T-helper 2 cell (primary cell): ENCODE results near the gene TRHDE.

ENCODE experiments used
- DNase-seq, 5 experiments: peaks; one replicate each; pipeline versions ENCODE4 v3.0.0 to v3.0.0-alpha.2; 2012 to 2022
- total RNA-seq, 2 donors: gene quantifications; one replicate each; lab custom pipeline; 2026; lab: John Stamatoyannopoulos, UW

The TRHDE gene, protein sequence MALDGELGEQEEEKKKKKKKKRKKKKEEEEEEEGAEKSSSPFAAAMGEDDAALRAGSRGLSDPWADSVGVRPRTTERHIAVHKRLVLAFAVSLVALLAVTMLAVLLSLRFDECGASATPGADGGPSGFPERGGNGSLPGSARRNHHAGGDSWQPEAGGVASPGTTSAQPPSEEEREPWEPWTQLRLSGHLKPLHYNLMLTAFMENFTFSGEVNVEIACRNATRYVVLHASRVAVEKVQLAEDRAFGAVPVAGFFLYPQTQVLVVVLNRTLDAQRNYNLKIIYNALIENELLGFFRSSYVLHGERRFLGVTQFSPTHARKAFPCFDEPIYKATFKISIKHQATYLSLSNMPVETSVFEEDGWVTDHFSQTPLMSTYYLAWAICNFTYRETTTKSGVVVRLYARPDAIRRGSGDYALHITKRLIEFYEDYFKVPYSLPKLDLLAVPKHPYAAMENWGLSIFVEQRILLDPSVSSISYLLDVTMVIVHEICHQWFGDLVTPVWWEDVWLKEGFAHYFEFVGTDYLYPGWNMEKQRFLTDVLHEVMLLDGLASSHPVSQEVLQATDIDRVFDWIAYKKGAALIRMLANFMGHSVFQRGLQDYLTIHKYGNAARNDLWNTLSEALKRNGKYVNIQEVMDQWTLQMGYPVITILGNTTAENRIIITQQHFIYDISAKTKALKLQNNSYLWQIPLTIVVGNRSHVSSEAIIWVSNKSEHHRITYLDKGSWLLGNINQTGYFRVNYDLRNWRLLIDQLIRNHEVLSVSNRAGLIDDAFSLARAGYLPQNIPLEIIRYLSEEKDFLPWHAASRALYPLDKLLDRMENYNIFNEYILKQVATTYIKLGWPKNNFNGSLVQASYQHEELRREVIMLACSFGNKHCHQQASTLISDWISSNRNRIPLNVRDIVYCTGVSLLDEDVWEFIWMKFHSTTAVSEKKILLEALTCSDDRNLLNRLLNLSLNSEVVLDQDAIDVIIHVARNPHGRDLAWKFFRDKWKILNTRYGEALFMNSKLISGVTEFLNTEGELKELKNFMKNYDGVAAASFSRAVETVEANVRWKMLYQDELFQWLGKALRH
- 0 reads per million in 2 donors for total RNA-seq

DNA sequence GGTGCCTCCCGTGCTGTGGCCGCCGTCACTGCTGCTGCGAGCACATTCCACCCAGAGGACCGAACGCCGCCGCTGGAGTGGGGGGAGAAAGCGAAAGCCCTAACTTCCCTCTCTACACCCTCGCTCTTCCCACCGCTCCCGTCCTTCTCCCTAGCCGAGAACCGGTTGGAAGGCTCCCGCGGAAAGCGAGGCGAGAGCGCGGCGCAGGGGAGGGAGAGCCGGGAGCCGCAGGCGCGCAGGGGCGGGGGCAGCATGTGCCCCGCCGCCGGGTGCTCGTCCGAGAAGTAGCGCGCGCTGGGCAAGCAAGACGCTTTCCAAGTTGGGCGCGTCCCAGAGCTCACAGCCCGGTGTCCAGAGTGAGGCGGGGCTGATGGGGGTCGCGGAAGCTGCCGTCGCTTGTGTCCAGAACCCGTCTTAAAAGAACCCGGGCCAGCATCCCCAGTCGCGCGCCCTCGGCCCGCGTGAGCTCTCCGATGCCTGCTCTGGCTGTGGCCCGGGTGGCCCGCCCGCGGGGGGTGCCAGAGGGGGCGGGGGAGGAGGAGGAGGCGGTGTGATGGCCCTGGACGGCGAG is at the start of gene TRHDE:
TRHDE (plus strand) TSS at position 280 of the 571 bp plus-strand sequence; CDS start at position 554, 274 bp downstream.
- no peak for DNase-seq

DNA sequence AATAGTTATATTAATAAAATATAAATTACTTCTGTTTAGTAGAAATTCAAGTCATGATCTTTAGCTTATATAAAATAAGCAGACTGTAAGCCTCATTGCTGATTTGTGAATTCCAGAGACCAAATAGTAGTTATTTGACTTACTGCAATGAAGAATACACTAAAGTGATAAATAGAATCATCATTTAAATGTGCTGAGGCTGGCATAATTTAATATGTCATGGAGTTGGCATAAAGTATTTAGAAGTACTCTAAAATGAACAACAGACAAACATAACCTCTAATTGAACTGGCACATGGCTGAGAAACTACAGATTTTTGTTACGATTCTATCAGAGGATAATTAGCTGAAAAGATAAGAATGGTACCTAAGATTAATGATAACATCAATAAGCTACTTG is 45.7 kb upstream of the TRHDE start:
- no peak for DNase-seq

DNA sequence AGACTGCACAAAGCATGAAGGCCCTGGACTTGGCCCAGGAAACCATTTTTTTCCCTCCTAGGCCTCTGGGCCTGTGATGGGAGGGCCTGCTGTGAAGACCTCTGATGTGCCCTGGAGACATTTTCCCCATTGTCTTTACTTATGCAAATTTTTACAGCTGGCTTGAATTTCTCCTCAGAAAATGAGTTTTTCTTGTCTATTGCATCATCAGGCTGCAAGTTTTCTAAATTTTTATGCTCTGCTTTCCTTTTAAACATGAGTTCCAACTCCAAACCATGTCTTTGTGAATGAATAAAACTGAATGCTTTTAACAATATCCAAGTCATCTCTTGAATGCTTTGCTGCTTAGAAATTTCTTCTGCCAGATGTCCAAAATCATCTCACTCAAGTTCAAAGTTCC is 43.7 kb upstream of the TRHDE start:
- no peak for DNase-seq

DNA sequence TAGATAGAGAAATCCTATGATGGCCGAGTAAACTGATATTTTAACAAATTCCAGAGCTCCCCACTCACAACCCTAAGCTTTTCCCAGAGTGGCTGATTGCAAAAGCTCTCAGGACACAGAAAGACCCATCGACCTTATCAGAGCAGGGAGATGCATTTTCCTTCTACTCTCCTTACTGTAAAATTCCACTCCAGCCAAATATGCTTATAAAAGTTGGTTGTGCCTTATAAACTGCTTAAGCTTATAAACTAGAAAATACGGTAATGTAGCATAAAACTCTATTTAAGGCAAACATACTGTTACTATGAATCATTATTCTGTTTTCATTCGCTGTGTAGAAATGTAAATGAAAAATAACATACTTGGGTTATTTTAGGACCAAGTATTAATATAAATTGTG is 41.6 kb upstream of the TRHDE start:
- DNase-seq = no peak

DNA sequence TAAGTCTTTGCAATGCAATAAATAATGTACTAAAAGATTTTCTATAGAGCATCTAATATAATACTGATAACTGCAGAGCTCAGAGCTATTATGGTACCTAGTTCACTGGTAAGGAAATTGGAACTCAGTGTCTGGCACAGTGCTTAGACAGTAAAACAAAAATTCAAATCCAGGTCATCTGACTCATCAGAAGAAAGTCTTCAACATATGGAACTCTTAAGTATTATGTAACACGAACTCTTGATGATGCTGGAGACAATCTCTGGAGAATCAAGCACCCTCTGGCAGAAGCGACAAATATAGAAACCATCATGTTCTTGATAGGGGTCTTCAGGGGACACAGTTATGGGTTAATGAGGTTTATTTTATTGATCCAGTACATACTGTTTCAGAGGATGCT is 37.3 kb upstream of the TRHDE start:
- DNase-seq = no peak

DNA sequence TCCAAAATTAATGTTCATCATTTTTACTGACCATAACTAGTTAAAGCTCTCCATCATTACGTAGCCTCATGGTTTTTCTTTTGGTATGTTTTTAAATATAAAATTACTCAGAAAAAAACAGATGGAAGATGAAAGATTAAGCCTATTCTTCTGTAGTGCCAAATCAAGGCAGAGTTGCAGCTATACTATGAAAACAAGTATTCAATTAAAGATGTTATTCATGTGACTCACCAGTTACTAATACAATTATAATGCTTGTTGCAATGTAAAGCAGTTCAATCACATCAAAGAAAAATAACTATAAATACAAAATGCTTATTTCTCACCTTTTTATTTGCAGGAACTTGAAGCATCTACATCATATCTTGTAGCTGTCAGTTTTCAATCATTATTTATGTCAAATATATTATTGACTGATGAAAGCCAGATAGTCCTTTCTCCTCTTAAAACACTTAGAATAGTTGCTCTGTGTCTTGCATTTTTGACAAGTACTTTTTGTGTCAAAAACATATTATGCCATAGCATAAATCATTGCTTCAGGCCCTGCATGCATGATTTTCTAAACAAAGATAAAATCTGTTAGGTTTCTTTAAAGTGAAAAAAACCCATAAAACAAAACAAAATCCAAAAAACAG is 36.0 kb upstream of the TRHDE start:
- no peak for DNase-seq

DNA sequence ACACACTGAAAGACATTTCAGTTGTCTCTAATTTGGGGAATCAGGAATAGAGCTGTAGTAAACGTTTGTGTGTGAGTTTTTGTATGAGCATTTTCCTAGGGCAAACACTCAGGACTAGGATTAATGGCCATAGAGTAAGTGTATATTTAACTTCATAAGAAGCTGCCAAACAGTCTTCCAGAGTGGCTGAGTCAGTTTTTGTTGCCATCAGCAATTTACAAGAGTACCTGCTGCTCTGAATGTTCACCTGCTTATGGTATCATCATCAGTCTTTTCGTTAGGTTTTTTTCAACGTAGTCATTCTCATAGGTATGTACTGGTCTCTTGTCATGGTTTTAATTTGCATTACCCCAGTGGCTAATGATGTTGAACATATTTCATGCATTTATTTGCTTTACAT is 30.6 kb upstream of the TRHDE start:
- DNase-seq = no peak

DNA sequence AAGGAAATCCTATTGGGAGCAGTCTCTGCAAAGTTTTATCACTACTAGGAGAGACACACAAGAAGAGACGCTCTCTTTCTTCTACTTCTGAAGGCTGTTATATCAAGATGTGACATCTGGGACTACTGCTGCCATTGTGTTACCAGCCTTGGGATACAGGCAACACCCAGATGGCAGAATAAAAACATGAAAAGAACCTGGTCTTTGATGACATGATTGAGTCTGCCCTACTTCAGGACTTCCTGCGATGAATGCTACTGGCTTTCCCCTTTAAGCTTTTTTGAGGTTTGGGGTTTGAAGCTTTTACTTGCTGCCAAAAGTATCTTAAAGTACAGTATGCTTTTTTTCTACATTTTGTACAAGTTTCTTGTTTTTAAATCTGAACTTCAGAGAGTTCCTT is 29.2 kb upstream of the TRHDE start:
- DNase-seq = no peak

DNA sequence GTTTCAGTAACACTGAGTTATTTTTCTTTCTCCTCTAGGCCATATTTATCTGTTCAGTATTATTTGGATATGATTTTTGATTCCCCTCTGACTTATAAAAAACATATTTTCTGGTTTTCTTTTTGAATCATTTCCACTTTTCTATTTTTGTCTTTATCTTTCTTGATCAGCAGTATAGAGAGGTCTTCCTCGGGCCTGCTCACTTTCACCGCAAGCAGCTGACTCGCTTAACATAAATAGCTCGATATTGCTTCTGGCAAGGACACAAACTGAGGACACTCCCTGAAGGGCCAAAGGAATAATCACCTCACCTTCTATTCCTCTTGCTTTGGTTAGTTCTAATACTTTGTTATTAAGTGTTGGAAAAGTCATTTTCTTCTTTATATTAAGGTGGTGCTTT is 25.8 kb upstream of the TRHDE start:
- no peak for DNase-seq

DNA sequence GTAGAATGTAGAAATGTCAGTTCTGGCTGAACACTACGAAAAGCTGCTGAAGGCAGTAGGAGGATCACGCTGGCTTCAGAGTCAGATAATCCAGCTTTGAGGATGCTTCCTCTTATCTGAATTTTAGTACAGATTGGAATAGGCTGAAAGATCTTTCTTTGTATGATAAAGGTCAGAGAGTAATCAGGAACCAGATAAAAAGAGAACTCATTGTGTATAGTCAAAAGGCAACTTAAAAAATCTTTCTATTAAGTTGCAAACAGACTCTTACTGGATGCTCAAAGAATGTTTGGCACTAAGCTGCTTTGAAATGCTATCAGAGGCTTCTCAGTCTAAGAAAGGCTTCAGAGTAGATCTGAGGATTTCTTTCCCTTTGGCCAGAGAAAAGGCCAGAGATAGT is 21.8 kb upstream of the TRHDE start:
- DNase-seq = no peak

DNA sequence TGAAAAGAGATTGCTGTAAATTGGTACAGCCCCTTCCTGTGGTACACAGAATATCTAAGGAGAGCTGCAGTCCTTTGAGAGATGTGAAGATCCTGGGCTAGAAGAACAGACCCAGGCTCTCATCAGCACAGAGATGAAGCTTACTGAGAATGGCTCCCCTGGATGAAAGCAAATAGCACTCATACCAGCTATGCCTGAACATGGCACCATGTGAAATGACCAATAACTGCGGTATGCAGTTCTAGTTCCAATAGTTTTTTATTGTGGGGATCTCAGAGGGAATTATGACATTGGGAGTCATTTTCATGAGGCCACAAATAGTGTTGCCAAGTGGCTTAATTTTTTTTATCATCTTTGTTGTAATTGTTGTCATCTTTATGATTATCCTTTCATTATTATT is 15.4 kb upstream of the TRHDE start:
- no peak for DNase-seq

DNA sequence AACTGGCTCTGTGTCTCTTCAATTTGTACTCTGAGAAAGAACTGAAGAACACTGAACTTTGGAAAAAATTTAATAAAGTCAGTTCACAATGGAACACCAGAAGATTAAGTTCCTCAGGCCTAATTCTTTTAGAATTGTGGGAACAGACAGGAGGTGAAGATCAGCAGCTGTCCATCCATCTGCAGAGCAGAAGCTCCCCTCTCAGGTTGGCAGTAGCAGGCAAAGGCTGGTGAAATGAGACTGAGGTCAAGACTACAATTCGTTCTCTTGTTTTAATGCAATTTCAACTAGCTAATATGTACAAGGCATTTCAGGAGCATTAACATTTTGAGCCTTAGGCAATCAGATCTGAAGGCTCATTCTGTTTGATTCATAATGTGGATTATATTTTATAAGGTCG is 10.3 kb upstream of the TRHDE start:
- no peak for DNase-seq

DNA sequence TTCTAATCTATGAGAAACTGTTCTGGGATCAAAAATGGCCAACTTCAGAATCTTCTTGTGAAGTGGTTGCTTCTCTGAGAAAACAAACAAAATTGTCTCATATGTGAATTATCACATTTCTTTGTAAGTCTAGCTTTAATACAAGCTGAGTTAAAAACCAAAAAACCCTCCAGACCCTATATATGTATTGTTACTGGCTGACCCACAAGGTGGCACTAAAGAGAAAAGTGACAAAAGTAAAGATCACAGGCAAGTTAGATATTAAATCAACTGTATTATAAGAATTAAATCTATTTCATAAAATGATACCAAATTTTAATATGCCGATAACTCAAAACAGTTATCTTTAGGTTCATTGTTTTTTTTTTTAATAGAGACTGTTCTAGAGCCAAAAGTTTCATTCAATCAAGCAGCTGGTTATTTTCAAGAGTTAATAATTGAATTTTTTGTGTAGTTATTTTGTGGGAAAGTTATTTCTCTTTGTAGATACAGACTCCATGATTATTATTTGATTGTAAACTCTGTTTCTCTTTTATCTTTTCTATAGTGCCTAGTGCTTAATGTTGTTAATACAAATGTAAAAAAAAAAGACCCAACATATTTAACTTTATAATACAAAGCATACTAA is 7.5 kb upstream of the TRHDE start:
- no peak for DNase-seq

DNA sequence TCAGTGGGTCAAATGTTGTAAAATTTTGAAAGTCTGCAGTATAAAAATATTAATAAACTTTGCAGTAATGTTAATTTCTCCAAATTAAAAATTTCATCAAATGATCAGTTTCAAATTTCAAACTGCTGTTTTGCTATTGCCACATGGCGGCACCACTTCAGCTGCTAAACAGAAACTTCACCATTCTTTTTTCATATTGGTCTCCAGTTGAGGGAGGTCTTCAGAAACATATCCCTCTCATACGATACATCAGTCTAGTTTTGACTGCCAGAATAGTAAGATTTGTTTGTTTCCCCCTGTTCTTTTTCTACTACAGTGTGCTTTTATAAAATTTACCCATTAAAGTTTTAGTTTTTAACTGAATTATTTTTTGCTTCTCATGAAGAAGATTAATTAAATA is 4.2 kb upstream of the TRHDE start:
- no peak for DNase-seq

DNA sequence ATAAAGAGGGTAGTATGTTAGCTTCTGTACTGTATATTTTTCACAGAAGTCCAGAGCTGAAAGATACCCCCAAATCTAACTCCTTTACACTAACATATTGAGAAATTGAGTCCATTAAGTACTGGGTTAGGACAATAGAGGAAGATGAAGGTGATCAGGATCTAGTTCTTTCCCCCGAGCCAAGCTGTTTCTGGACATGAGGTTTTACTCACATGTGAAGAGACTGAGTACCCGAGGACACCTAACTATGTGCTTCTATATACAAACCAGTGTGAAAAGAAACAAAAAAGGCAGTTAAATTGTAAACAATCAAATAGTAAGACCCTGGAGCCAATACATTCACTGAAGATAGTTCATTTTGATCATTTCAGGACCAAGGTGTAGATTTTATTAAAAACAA is 3.8 kb upstream of the TRHDE start:
- no peak for DNase-seq

DNA sequence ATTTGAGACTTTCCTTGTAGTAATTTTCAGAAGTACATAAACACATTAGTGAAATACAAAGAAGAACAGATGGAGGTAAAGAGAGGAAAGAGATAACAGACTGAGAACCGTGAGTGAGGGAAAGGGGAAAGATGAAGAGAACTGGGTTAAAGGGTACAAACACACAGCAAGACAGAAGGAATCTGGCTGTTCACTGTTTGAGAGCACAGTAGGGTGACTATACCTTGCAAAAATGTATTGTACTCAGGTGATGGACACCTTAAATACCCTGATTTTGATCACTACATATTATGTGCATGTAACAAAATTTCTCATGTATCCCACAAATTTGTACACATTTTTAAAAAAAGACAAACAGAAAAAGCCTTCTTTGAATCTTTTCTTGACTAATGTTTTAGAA is 2.7 kb upstream of the TRHDE start:
- no peak for DNase-seq

DNA sequence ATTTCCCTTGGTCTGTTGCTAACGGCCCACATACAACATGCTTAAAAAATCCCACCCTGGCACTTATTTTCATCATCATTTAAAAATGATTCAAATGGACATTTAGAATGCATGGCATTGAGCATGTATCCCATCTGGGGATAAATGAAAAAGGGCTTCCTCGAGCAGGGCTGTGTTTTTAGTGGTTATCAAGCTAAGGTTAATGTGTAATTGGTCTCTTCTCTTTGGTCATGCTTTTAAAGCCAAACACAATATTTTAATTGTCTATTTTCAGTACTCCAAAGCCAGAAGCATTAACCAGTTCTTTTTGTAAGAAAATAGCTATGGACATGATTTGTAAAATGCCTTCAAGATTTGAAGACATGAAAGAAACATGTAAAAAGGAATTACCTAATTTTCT is 1.9 kb upstream of the TRHDE start:
- DNase-seq = no peak

DNA sequence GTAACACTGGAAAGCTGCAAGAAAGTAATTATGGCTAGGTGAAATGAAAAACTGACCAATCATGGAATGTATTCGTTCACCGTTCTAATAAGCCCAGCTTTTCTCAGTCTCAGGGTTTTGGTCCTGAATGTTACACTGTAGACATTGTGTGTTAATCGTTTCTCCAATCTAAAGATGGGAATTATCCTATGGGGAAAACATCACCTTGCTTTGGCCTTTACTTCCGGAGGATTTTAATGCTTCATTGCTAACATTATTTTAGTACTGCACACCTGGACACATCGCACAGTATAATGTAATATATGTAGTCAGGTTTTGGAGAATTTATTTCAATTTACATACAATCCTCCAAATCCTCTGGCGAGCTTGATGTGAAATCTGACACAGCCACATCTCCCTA is 1.2 kb upstream of the TRHDE start:
- DNase-seq = no peak

DNA sequence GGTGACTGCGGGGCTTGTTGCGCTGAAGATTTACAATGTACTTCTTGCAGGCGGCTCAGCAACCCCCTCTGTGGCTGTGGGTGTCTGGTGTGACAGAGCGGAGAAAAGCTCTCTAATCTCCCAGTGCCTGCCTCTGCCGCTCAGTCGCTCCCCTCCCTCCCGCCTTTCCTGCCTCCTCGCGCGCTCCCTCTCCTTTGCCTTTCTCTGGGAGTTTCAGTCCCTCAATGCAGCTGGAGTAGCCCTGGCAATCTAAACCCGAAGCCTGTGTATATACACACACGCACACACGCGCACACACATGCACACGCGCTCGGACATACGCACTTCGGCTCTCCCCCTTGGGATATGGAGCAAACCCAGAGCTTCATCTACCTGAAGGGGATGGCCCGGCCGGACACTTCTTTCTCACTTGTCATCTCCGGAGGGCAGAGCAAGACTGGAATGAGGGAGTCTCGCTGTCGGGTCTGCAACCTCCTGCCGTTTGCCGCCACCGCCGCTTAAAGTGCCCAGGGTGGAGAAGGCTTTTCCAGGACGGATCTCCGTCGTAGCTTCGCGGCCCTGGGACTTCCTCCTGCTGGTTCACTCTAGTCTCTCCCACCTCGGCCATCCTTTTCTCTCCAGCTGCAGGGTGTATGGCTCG is 599 bp upstream of the TRHDE start:
- no peak for DNase-seq

DNA sequence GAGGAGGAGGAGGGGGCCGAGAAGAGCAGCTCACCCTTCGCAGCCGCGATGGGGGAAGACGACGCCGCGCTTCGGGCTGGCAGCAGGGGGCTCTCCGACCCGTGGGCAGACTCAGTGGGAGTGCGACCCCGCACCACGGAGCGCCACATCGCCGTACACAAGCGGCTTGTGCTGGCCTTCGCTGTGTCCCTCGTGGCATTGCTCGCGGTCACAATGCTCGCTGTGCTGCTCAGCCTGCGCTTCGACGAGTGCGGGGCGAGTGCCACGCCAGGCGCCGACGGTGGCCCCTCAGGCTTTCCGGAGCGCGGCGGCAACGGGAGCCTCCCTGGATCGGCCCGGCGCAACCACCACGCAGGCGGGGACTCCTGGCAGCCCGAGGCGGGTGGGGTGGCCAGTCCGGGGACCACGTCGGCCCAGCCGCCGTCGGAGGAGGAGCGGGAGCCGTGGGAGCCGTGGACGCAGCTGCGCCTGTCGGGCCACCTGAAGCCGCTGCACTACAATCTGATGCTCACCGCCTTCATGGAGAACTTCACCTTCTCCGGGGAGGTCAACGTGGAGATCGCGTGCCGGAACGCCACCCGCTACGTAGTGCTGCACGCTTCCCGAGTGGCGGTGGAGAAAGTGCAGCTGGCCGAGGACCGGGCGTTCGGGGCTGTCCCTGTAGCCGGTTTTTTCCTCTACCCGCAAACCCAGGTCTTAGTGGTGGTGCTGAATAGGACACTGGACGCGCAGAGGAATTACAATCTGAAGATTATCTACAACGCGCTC is 745 bp downstream of the TRHDE start:
- DNase-seq = no peak

DNA sequence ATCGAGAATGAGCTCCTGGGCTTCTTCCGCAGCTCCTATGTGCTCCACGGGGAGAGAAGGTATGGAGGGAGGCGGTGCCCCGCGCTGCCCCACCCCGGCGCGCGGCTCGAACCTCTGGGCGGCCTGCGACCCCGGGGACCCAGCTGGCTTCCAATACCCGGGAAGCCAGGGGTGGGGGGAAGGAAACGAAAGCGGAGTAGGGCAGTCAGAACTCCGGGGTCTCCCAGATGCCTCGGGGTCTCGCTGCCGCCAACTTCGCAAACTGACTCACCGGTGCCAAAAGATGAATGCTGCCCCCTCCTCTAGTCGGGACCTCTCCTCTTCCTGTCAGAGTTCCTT is 1.3 kb downstream of the TRHDE start:
- no peak for DNase-seq
